ENCODE measurements around the gene BCL11B.

The BCL11B gene

GRCh38 chr14:99258876-99259726, 12.9 kb downstream of the BCL11B start:
- H3K4me3 ChIP-seq (ENCODE audit: low read length) = no peak overlapping the region
- no peak for DNase-seq (ENCODE audit: low read depth, low spot score)

GRCh38 chr14:99258341-99258861, 13.6 kb downstream of the BCL11B start:
- no peak for DNase-seq (ENCODE audit: low read depth, low spot score)
- H3K4me3 ChIP-seq (ENCODE audit: low read length) = no peak overlapping the region

GRCh38 chr14:99257673-99258221, 14.2 kb downstream of the BCL11B start:
- no peak for DNase-seq (ENCODE audit: low read depth, low spot score)
- H3K4me3 ChIP-seq (ENCODE audit: low read length) = no peak overlapping the region

- DNase-seq (ENCODE audit: low read depth, low spot score) = no peak
- H3K4me3 ChIP-seq (ENCODE audit: low read length) = no peak overlapping the region
Observed at GRCh38 chr14:99257122-99257672, 14.8 kb downstream of the BCL11B start.

GRCh38 chr14:99256483-99256874, 15.5 kb downstream of the BCL11B start:
- no peak overlapping the region for H3K4me3 ChIP-seq (ENCODE audit: low read length)
- no peak for DNase-seq (ENCODE audit: low read depth, low spot score)

GRCh38 chr14:99255621-99256482, 16.1 kb downstream of the BCL11B start:
- DNase-seq (ENCODE audit: low read depth, low spot score) = no peak
- no peak overlapping the region for H3K4me3 ChIP-seq (ENCODE audit: low read length)

- no peak for DNase-seq (ENCODE audit: low read depth, low spot score)
- no peak overlapping the region for H3K4me3 ChIP-seq (ENCODE audit: low read length)
Observed at GRCh38 chr14:99254328-99255009, 17.5 kb downstream of the BCL11B start.

- H3K4me3 ChIP-seq (ENCODE audit: low read length) = no peak overlapping the region
- DNase-seq (ENCODE audit: low read depth, low spot score) = no peak
Observed at GRCh38 chr14:99253890-99254289, 18.1 kb downstream of the BCL11B start.

GRCh38 chr14:99252940-99253868, 18.8 kb downstream of the BCL11B start:
- no peak for DNase-seq (ENCODE audit: low read depth, low spot score)
- no peak overlapping the region for H3K4me3 ChIP-seq (ENCODE audit: low read length)

- H3K4me3 ChIP-seq (ENCODE audit: low read length) = no peak overlapping the region
- no peak for DNase-seq (ENCODE audit: low read depth, low spot score)
Observed at GRCh38 chr14:99252443-99252939, 19.5 kb downstream of the BCL11B start.

- H3K4me3 ChIP-seq (ENCODE audit: low read length) = no peak overlapping the region
- no peak for DNase-seq (ENCODE audit: low read depth, low spot score)
Observed at GRCh38 chr14:99251721-99252120, 20.3 kb downstream of the BCL11B start.

GRCh38 chr14:99250636-99251208, 21.3 kb downstream of the BCL11B start:
- no peak for DNase-seq (ENCODE audit: low read depth, low spot score)
- H3K4me3 ChIP-seq (ENCODE audit: low read length) = no peak overlapping the region

GRCh38 chr14:99249389-99249788, 22.6 kb downstream of the BCL11B start:
- DNase-seq (ENCODE audit: low read depth, low spot score) = no peak
- no peak overlapping the region for H3K4me3 ChIP-seq (ENCODE audit: low read length)

- no peak overlapping the region for H3K4me3 ChIP-seq (ENCODE audit: low read length)
- DNase-seq (ENCODE audit: low read depth, low spot score) = no peak
Observed at GRCh38 chr14:99248761-99249171, 23.2 kb downstream of the BCL11B start.

GRCh38 chr14:99247772-99248171, 24.2 kb downstream of the BCL11B start:
- no peak for DNase-seq (ENCODE audit: low read depth, low spot score)
- H3K4me3 ChIP-seq (ENCODE audit: low read length) = no peak overlapping the region

- no peak for DNase-seq (ENCODE audit: low read depth, low spot score)
- H3K4me3 ChIP-seq (ENCODE audit: low read length) = no peak overlapping the region
Observed at GRCh38 chr14:99247101-99247729, 24.8 kb downstream of the BCL11B start.

- no peak overlapping the region for H3K4me3 ChIP-seq (ENCODE audit: low read length)
- DNase-seq (ENCODE audit: low read depth, low spot score) = no peak
Observed at GRCh38 chr14:99246536-99247097, 25.4 kb downstream of the BCL11B start.

Data from Jurkat, Clone E6-1 (cell line).